ENCODE data around the gene PSEN2.
"Not testable (repeated sequence)": the region's sequence is repeated elsewhere in the genome, so short reads cannot be mapped to it uniquely, and the experiment has no call there.

Gene PSEN2

DNA sequence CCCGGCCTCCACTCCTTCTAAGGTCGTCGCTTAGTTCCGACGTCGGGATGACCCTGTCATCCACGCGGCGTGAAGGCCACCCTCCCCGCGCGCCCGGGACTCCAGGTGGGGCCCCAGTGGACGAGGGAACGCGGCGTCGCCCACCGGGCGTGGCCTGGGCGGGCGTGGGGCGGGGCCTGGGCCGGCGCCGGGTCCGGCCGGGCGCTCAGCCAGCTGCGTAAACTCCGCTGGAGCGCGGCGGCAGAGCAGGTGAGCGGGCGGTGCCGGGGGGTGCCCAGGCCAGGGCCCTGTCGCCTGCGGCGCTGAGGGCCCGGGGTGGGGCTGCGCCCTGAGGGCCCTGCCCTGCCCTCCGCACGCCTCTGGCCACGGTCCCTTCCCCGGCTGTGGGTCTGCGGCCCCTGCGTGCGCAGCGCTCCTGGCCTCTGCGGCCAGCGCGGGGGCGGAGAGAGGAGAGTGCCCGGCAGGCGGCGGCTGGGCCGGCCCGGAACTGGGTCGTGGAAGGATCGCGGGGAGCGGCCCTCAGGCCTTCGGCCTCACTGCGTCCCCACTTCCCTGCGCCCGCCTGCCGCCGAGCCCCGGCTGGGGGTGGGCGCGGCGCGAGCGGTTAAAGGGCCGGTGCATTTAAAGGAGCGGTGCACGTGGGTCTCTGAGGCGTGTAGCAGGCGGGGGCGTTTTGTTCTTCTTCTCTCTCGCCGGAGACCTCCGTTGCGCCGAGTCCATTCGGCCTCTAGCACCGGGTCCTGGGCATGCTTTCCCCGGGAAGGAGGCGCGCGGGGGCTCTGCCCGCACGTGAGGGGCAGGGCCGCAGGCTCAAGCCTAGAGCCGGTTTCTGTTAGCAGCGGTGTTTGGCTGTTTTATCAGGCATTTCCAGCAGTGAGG, at the start of gene PSEN2:
Gene PSEN2, plus strand, starts transcription at position 216 of the 879 bp plus-strand sequence. CDS start 11,292 bp downstream, outside the sequence.
- DNase-seq (ENCODE audit: low read depth in 2 of 3, low spot score in 2 of 3): peak; percentile 33 to 54 (median 37)

- no peak for DNase-seq (ENCODE audit: low read depth in 2 of 3, low spot score in 2 of 3)
Observed at GRCh38 chr1:226820941-226821718, 49.3 kb upstream of the PSEN2 start.

- no peak for DNase-seq (ENCODE audit: low read depth in 2 of 3, low spot score in 2 of 3)
Observed at GRCh38 chr1:226821719-226822085, 48.7 kb upstream of the PSEN2 start.

GRCh38 chr1:226823643-226824042, 46.8 kb upstream of the PSEN2 start:
- DNase-seq (ENCODE audit: low read depth in 2 of 3, low spot score in 2 of 3): no peak

DNA sequence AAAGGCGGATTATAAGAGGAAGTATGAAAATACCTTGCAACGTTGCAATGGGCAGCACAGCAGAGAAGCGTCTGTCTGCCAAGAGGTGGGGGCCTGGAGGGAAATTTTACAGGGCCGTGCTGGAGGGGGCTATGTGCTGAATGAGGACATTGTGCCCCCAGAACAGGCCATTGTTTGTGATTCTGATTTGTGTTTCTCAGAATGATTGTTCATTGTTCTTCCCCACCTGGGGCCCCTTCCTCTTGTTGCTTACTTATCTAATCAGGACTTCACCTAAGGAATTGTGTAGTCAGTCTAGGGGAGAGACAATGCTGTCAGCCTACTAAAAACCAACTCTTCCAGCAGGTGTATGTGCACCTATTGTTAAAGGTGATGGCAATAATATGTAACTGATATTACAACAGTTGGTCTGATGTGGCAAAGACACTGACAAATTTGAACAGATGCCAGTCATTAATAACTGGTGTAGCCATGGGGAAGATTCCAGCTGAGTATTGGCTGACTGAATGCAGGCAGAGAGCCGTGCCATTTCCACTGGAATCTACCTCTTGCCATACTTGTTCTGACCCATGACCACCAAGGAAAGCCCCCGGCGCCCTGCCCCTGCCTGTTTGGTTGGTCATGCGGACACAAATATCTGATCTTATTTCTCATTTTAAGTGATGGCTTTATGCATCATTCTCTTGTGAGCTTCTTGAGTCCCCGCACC, 45.2 kb upstream of the PSEN2 start:
- no peak for DNase-seq (ENCODE audit: low read depth in 2 of 3, low spot score in 2 of 3)

- no peak for DNase-seq (ENCODE audit: low read depth in 2 of 3, low spot score in 2 of 3)
Observed at GRCh38 chr1:226825746-226826100, 44.7 kb upstream of the PSEN2 start.

DNA sequence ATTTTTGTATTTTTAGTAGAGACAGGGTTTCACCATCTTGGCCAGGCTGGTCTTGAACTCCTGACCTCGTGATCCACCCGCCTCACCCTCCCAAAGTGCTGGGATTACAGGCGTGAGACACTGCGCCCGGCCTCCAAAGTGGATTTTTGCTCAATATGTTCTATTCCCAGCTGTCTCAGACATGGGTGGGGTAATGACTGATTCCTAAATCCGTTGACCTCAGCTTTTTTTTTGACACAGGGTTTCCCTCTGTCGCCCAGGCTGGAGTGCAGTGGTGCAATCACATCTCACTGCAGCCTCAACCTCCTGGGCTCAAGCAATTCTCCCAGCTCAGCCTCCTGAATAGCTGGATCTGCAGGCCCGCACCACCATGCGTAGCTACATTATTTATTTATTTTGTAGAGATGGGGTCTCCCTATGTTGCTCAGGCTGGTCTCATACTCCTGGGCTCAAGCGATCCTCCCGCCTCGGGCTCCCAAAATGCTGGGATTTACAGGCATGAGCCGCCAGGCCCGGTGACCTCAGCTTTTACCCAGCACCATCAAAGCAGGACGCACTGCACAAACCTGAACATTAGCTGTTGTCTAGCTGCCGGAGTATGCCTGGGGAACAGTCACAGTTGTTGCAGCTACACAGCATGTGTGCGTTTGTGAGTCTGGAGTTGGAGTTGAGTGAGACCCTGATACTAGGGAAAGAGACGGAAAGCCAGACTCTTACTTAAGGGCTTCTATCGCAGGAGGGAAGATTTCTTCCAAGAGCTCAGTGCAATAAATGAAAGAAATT, 43.7 kb upstream of the PSEN2 start:
- DNase-seq (ENCODE audit: low read depth in 2 of 3, low spot score in 2 of 3): no peak

- DNase-seq (ENCODE audit: low read depth in 2 of 3, low spot score in 2 of 3): no peak
Observed at GRCh38 chr1:226827458-226827857, 43.0 kb upstream of the PSEN2 start.

- peak; percentile 88 to 97 (median 96) for DNase-seq (ENCODE audit: low read depth in 2 of 3, low spot score in 2 of 3)
Observed at GRCh38 chr1:226827968-226828513, 42.4 kb upstream of the PSEN2 start.

DNA sequence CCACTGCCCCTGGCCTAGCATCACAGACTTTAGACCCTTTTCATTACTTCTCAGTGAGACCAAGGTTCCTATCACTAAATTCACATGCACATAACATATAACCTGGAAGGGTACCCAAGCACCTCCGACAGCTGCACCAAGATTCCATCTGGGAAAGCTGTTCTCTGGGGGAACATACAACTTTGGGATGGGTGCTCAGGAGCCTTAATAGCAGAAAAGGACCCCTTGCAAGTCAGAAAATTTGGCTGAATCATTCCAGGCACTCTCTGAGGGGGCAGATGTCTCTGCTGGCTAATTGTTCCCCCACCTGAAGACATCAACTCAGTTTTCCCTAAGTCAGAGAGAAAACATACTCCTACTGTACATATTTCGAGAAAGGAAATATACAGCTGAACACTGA, 41.3 kb upstream of the PSEN2 start:
- DNase-seq (ENCODE audit: low read depth in 2 of 3, low spot score in 2 of 3): no peak

GRCh38 chr1:226831953-226832352, 38.5 kb upstream of the PSEN2 start:
- DNase-seq (ENCODE audit: low read depth in 2 of 3, low spot score in 2 of 3): no peak

DNA sequence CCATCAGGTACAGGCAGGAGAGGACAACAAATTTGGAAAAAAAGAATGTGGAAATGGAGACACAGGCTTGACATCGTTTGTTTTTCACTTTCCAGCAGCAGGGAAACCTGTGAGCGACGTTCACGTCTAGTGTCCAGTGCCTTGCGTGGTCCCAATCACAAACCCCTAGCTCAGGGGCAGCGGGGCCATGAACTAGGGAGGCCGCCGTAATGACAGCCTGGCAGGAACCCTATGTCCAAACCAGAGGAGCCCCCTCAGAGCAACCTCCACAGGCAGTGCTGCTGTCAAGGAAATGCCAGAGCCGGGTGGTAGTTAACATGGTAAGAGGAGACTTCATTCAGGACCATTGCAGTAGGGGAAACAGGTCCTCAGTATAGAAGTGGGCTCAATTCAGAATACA, 37.8 kb upstream of the PSEN2 start:
- no peak for DNase-seq (ENCODE audit: low read depth in 2 of 3, low spot score in 2 of 3)

GRCh38 chr1:226834179-226834578, 36.2 kb upstream of the PSEN2 start:
- not testable (repeated sequence) for DNase-seq (ENCODE audit: low read depth in 2 of 3, low spot score in 2 of 3)

DNA sequence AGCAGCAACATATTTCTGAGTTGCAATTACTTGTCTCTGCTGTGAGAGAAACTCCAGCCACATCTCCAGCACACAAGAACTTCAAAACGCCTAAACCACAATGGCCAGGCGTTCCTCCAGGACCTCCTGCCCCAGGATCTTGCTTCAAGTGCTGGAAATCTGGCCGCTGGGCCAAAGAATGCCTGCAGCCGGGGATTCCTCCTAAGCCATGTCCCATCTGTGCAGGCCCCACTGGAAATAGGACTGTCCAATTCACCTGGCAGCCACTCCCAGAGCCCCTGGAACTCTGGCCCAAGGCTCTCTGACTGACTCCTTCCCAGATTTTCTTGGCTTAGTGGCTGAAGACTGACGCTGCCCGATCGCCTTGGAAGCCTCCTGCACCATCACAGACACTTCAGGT, 35.0 kb upstream of the PSEN2 start:
- DNase-seq (ENCODE audit: low read depth in 2 of 3, low spot score in 2 of 3): not testable (repeated sequence)

GRCh38 chr1:226837966-226838365, 32.5 kb upstream of the PSEN2 start:
- not testable (repeated sequence) for DNase-seq (ENCODE audit: low read depth in 2 of 3, low spot score in 2 of 3)

DNA sequence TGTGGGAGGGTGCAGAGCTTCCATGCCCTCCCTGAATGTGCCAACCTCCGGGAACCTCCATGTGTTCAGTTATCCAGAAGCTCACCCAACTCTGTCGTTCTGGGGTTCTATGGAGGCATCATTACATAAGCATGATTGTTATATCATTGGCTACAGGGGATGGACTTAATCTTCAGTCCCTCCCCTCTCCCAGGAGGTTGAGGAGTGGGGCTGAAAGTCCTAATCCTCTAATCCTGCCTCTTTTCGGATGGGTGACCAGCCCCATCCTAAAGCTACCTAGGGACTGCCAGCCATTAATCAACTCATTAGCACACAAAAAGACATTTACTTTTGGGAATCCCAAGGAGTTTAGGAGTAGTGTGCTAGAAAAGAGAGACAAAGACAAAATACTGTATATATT, 32.0 kb upstream of the PSEN2 start:
- DNase-seq (ENCODE audit: low read depth in 2 of 3, low spot score in 2 of 3): no peak

GRCh38 chr1:226845624-226846023, 24.8 kb upstream of the PSEN2 start:
- DNase-seq (ENCODE audit: low read depth in 2 of 3, low spot score in 2 of 3): no peak

DNA sequence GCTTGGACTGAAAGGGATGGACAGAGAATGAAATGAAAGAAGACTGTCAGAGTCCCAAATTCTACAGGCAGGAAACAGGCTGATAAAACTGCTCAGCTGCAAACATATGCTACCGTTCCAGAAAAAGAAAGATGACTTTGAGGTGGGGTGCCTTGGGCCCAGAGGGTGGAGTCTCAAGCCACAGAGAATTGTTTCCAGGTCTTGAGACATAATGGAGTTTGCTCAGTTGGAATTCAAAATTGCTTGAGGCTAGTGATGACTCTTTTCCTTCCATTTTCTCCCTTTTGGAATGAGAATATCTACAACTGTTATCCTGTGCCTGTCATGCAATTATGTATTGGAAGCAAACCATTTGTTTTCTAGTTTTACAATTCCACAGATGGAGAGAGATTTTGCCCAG, 23.6 kb upstream of the PSEN2 start:
- no peak for DNase-seq (ENCODE audit: low read depth in 2 of 3, low spot score in 2 of 3)

- not testable (repeated sequence) for DNase-seq (ENCODE audit: low read depth in 2 of 3, low spot score in 2 of 3)
Observed at GRCh38 chr1:226854548-226854947, 15.9 kb upstream of the PSEN2 start.

- no peak for DNase-seq (ENCODE audit: low read depth in 2 of 3, low spot score in 2 of 3)
Observed at GRCh38 chr1:226862890-226863289, 7.5 kb upstream of the PSEN2 start.

GRCh38 chr1:226863446-226863845, 7.0 kb upstream of the PSEN2 start:
- no peak for DNase-seq (ENCODE audit: low read depth in 2 of 3, low spot score in 2 of 3)
